Activated CD4-positive, CD25-positive, alpha-beta regulatory T cell treated with anti-CD3 and anti-CD28 coated beads, Interleukin-2, amount 50 U/mL, for 16 hours (primary cell): ENCODE results near the gene PGA3.
"Not testable (repeated sequence)": the region's sequence is repeated elsewhere in the genome, so short reads cannot be mapped to it uniquely, and the experiment has no call there.

Experiments used
- DNase-seq: peaks from one replicate; pipeline ENCODE4 v3.0.0-alpha.2; 2020; ENCODE audit warnings: low read depth, low spot score

The PGA3 gene

DNA sequence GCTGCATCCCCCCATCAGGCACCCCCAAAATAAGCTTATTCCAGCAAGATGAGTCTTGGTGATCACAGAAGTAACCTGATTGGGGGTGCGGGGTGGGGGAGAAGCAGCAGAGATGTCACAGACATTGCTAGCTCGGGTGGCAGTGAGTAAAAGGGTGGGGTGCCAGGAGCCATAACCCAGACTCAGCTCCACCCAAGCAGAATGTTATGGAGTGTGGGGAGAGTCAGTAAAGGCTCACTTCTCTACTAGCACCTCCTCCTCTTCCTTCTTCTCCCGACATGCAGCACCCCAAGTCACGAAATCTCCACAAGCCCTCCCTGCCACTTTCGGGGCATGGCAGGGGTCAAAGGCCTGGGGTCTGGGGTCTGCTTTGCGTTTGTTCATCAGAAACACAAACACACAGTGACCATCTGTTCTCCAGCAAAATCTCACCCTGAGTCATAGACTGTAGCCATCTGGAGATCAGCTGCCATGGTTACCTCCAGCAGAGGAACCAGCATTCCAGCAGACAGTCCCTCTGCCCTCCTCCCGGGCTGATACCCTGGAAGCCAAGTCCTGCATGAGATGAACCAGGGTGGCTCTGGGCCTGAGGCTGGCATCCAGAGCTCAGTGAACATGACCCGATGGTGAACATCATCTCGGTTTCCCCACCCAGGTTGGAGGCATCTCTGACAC is 4.5 kb downstream of the PGA3 start:
- DNase-seq, result not testable (repeated sequence)

DNA sequence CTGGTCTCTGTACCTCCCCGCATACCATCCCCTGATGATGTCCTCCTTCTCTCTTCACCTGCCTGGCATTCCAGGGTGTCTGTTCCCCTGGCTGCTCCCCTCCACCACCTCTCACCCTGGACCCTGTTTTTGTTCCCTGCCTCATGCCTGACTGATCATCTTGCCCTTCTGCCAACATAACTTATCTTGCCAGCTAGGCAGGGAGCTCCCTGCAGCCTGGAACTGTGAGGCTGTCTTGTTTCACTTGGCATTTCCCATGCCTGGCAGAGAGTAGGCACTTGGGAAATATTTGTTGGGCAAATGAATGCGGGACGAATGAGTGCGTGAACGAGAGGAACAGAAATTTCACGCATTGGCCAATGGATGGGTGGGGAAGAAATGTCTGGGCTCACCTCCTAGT is 7.3 kb downstream of the PGA3 start:
- not testable (repeated sequence) for DNase-seq

DNA sequence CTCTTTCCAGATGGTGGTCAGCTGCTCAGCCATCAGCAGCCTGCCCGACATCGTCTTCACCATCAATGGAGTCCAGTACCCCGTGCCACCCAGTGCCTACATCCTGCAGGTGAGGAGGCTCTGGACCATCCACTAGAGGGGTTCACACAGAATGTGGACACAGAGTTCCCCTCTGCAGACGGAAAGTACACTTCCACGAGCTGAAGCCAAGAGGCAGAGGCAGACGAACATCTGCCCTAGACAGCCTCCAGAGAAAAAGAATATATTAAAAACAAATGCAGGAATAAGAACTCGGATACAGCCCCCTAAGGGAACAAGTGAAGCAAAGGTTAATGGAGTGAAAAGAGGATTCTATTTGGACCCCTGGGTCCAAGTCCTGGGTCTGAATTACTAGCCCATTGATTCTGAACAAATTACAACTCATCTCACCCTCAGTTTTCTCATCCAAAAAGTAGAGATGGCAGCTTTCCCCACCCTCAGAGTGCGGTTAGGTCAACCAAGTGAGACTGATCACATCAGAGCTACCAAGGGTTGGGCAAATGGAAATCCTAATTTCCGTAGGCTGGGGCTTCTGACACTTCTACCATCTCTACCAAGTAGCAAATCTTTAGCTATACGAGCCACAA is 8.1 kb downstream of the PGA3 start:
- DNase-seq, result not testable (repeated sequence)

DNA sequence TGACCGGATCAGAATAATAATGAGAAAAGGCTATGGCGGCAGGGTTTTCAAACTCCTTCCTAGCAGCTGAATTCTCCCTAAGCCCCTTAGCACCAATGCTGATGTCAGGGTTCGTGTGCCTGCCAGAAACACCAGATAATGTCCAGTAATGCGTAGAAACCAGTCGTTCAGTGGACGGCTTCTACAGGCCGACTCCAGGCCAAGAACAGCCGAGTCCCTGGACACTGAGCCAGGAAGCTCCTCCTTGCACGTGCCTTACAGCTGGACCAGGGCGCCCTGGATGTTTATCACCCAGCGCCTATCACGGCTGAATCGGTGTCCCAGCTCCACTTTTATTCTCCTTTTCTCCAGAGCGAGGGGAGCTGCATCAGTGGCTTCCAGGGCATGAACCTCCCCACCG is 8.9 kb downstream of the PGA3 start:
- not testable (repeated sequence) for DNase-seq

- not testable (repeated sequence) for DNase-seq
Measured at GRCh38 chr11:61213711-61214324, 10.5 kb downstream of the PGA3 start.

DNA sequence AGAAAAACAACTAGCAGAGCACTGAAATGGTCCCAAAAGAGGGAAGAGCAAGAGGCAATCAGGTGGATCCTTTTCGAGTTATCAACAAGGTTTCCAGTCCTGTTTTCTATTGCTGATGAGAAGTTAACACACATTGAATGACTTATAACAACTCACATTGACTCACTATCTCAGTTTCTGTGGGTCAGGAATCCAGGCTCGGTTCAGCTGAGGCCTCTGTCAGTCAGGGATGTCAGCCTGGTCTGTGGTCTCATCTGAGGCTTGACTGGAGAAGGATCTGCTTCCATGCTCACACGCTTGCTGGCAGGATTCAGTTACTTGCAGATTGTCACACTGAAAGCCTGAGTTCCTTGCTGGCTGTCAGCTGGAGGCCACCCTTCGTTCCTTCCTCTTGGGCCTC is 15.0 kb downstream of the PGA3 start:
- not testable (repeated sequence) for DNase-seq

- DNase-seq, result not testable (repeated sequence)
Measured at GRCh38 chr11:61219016-61219415, 15.7 kb downstream of the PGA3 start.

- not testable (repeated sequence) for DNase-seq
Measured at GRCh38 chr11:61222047-61222446, 18.7 kb downstream of the PGA3 start, which contains the start of gene PGA4. PGA4 (plus strand) TSS chr11:61222347; CDS start chr11:61222401, 54 bp downstream.

- not testable (repeated sequence) for DNase-seq
Measured at GRCh38 chr11:61222692-61223091, 19.4 kb downstream of the PGA3 start.

GRCh38 chr11:61226457-61227137 is 23.3 kb downstream of the PGA3 start:
- not testable (repeated sequence) for DNase-seq

DNA sequence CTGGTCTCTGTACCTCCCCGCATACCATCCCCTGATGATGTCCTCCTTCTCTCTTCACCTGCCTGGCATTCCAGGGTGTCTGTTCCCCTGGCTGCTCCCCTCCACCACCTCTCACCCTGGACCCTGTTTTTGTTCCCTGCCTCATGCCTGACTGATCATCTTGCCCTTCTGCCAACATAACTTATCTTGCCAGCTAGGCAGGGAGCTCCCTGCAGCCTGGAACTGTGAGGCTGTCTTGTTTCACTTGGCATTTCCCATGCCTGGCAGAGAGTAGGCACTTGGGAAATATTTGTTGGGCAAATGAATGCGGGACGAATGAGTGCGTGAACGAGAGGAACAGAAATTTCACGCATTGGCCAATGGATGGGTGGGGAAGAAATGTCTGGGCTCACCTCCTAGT is 26.1 kb downstream of the PGA3 start:
- not testable (repeated sequence) for DNase-seq

DNA sequence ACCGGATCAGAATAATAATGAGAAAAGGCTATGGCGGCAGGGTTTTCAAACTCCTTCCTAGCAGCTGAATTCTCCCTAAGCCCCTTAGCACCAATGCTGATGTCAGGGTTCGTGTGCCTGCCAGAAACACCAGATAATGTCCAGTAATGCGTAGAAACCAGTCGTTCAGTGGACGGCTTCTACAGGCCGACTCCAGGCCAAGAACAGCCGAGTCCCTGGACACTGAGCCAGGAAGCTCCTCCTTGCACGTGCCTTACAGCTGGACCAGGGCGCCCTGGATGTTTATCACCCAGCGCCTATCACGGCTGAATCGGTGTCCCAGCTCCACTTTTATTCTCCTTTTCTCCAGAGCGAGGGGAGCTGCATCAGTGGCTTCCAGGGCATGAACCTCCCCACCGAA is 27.7 kb downstream of the PGA3 start:
- not testable (repeated sequence) for DNase-seq

DNA sequence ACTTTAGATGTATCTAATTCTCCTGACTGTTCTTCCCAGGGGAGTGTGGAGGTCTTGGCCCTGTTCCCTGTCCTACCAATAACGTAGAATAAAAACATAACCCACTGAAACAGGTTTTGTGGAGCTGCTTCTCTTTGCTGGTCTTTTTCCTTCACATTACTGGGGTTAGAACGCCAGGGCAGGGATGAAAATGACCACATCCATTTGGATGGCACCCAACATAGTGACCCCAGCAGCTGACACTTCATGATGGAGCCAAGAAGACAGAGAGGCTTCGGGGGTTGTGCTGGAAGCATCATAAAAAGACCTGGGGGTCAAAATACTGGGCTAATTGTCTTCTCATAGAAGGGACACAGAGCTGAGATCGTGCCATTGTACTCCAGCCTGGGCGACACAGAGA is 28.3 kb downstream of the PGA3 start:
- DNase-seq, result not testable (repeated sequence)

- not testable (repeated sequence) for DNase-seq
Measured at GRCh38 chr11:61232548-61233145, 29.3 kb downstream of the PGA3 start.

GRCh38 chr11:61237130-61237529 is 33.8 kb downstream of the PGA3 start:
- DNase-seq, result not testable (repeated sequence)

GRCh38 chr11:61240288-61240687 is 37.0 kb downstream of the PGA3 start:
- DNase-seq, result not testable (repeated sequence)

DNA sequence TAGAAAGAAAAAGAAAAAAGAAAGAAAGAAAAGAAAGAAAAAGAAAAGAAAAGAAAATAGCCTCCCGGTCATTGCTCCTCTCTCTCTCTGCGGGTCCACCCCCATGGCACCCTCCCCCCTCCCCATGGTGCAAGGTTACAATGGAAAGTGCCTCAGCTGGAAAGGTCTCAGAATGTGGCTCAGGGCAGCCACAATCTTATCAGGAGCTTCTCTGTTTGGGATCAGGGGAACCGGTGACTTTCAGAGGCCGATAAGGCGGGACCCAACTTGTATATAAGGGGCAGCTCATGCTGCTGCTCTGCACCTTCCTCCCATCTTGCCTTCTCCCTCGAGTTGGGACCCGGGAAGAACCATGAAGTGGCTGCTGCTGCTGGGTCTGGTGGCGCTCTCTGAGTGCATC is 37.6 kb downstream of the PGA3 start, which contains the start of gene PGA5:
PGA5 (plus strand) TSS at position 301 of the 400 bp plus-strand sequence; CDS start at position 353, 52 bp downstream.
- DNase-seq, result not testable (repeated sequence)

DNA sequence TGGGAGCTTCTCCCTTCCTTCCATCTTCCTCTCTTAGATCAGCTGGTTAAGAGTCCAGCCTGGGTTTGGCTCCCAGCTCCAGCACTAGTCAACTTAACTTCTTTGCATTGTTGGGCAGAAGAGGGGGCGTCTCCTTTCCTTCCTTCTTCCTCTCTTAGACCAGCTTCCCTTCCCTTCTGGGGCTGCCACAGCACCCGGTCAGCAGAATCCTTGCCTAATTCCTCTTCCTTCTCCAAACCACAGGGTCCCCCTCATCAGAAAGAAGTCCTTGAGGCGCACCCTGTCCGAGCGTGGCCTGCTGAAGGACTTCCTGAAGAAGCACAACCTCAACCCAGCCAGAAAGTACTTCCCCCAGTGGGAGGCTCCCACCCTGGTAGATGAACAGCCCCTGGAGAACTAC is 38.2 kb downstream of the PGA3 start:
- not testable (repeated sequence) for DNase-seq

DNA sequence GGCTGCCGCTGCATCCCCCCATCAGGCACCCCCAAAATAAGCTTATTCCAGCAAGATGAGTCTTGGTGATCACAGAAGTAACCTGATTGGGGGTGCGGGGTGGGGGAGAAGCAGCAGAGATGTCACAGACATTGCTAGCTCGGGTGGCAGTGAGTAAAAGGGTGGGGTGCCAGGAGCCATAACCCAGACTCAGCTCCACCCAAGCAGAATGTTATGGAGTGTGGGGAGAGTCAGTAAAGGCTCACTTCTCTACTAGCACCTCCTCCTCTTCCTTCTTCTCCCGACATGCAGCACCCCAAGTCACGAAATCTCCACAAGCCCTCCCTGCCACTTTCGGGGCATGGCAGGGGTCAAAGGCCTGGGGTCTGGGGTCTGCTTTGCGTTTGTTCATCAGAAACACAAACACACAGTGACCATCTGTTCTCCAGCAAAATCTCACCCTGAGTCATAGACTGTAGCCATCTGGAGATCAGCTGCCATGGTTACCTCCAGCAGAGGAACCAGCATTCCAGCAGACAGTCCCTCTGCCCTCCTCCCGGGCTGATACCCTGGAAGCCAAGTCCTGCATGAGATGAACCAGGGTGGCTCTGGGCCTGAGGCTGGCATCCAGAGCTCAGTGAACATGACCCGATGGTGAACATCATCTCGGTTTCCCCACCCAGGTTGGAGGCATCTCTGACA is 42.1 kb downstream of the PGA3 start:
- DNase-seq, result not testable (repeated sequence)

DNA sequence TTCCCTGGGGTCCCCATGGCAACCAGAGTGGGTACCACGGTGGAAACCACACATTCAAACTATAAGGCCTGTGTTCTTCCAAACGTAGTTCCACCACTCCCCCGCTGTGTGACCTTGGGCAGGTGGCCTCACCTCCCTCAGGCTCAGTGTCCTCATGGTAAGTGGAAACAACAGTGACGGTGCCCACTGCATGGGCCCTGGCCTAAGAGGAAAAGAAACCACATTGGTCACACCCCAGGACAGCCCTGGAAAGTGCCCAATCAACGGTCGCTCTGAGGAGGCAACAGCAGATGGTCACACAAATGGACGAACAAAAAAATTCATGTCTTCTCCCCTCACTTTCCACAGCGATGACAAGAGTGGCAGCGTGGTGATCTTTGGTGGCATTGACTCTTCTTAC is 44.8 kb downstream of the PGA3 start:
- not testable (repeated sequence) for DNase-seq

DNA sequence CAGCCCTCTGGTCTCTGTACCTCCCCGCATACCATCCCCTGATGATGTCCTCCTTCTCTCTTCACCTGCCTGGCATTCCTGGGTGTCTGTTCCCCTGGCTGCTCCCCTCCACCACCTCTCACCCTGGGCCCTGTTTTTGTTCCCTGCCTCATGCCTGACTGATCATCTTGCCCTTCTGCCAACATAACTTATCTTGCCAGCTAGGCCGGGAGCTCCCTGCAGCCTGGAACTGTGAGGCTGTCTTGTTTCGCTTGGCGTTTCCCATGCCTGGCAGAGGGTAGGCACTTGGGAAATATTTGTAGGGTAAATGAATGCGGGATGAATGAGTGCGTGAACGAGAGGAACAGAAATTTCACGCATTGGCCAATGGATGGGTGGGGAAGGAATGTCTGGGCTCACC is 45.9 kb downstream of the PGA3 start:
- DNase-seq, result not testable (repeated sequence)
